GM12874 (cell line): Measurements from ENCODE around the gene SDR42E1.

Experiments used
- CTCF ChIP-seq: IDR thresholded peaks from 2 replicates; pipeline ENCODE4 v1.5.1; 2011; ENCODE audit warnings: low read depth, mild to moderate bottlenecking, control low read depth, low read length, moderate library complexity; ENCODE audit not compliant: insufficient read depth

SDR42E1 gene

GRCh38 chr16:82011199-82011641 is at the start of gene SDR42E1:
Gene SDR42E1 (minus strand): TSS chr16:82011470. CDS start chr16:82000858, 10,612 bp downstream.
- TF ChIP-seq CTCF = no peak

GRCh38 chr16:82059983-82060421 is 48.7 kb upstream of the SDR42E1 start:
- no peak for TF ChIP-seq CTCF

GRCh38 chr16:82059161-82059982 is 48.1 kb upstream of the SDR42E1 start:
- no peak for TF ChIP-seq CTCF

- no peak for TF ChIP-seq CTCF
Measured at GRCh38 chr16:82056550-82056896, 45.3 kb upstream of the SDR42E1 start.

- TF ChIP-seq CTCF = no peak
Measured at GRCh38 chr16:82055728-82056549, 44.7 kb upstream of the SDR42E1 start.

GRCh38 chr16:82055117-82055516 is 43.8 kb upstream of the SDR42E1 start:
- no peak for TF ChIP-seq CTCF

- no peak for TF ChIP-seq CTCF
Measured at GRCh38 chr16:82051656-82052055, 40.4 kb upstream of the SDR42E1 start.
